Uterus (tissue), 2 donors: ENCODE results near the gene ZNF668.

Experiments used
- POLR2A ChIP-seq, 2 donors: fragments of 450-650 bp; IDR thresholded peaks; one replicate each; pipeline ENCODE4 v1.6.1; 2016; ENCODE audit warnings: antibody characterized with exemption in 2 of 2, mild to moderate bottlenecking in 1 of 2, moderate library complexity in 1 of 2
- TF ChIP-seq, protein P1 (sequence below), 4 experiments: fragments of 200-600 bp in 2 of 4; fragments of 450-650 bp in 2 of 4; sonication (generic) in 2 of 4; IDR thresholded peaks; one replicate each; pipeline ENCODE4 v1.5.1; 2016 to 2019; ENCODE audit warnings: antibody characterized with exemption in 4 of 4, mild to moderate bottlenecking in 2 of 4, moderate library complexity in 1 of 4

DNA sequence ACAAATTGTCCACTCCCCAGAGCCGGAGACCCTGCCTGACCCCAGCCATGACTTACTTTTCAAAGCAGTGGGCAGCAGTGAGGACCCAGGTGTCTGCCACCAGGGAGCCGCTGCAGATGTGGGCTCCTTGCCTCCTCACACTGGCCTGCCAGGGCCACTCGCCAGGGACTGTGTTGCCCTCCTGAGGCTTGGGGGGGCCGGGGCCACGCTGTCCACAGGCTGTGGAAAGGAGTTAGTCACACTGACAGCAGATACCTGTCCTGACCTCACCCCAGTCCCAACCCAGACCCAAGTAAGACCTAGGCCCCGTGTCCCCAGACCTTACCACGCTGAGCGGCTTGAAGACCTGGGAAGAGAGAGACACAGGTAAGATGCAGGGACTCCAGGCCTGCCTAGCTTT, 13.4 kb upstream of the ZNF668 start:
- TF ChIP-seq, protein P1, sequence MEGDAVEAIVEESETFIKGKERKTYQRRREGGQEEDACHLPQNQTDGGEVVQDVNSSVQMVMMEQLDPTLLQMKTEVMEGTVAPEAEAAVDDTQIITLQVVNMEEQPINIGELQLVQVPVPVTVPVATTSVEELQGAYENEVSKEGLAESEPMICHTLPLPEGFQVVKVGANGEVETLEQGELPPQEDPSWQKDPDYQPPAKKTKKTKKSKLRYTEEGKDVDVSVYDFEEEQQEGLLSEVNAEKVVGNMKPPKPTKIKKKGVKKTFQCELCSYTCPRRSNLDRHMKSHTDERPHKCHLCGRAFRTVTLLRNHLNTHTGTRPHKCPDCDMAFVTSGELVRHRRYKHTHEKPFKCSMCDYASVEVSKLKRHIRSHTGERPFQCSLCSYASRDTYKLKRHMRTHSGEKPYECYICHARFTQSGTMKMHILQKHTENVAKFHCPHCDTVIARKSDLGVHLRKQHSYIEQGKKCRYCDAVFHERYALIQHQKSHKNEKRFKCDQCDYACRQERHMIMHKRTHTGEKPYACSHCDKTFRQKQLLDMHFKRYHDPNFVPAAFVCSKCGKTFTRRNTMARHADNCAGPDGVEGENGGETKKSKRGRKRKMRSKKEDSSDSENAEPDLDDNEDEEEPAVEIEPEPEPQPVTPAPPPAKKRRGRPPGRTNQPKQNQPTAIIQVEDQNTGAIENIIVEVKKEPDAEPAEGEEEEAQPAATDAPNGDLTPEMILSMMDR (IDR thresholded peaks at IDR 0.05), result no peak
- no peak for TF ChIP-seq POLR2A (IDR thresholded peaks at IDR 0.05)
